ENCODE measurements around the gene GAS7.

GAS7 gene

GRCh38 chr17:9868552-9868951, 329.9 kb downstream of the GAS7 start:
- no peak for DNase-seq

DNA sequence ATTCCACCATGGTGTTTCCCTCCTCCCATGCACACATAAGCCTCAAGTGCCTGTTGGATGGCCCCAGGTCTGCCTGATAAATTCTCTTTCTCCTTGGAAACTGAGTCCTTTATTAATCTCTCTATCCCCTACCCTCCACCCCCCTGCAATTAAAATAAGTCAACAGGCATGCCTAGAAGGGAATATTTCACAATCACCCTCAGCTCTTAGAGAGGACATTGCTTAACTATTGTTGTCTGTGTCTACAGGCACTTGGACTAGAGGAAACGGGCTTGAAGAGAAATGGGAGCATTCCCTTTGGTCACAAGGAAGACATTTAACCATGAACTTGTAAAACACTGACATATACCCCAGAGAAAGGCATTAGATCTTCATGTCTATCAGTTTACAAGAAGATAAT, 332.8 kb downstream of the GAS7 start:
- no peak for DNase-seq

- DNase-seq: no peak
Observed at GRCh38 chr17:9862949-9863348, 335.5 kb downstream of the GAS7 start.

- DNase-seq: no peak
Observed at GRCh38 chr17:9862220-9862619, 336.2 kb downstream of the GAS7 start.

- no peak for DNase-seq
Observed at GRCh38 chr17:9860851-9861250, 337.6 kb downstream of the GAS7 start.

Measured in activated CD4-positive, alpha-beta T cell treated with anti-CD3 and anti-CD28 coated beads for 48 hours (primary cell).